Activated naive CD8-positive, alpha-beta T cell (primary cell): Measurements from ENCODE around the gene FRK.
"Not testable (repeated sequence)": the region's sequence is repeated elsewhere in the genome, so short reads cannot be mapped to it uniquely, and the experiment has no call there.

Experiments used
- H3K27ac Mint-ChIP-seq: one replicate; pipeline ENCODE4 v1.8.0; 2021; ENCODE audit warnings: mixed read lengths
- H3K27me3 Mint-ChIP-seq: one replicate; pipeline ENCODE4 v1.8.0; 2021; ENCODE audit warnings: mixed read lengths
- H3K36me3 Mint-ChIP-seq: one replicate; pipeline ENCODE4 v1.8.0; 2021; ENCODE audit warnings: mixed read lengths
- H3K4me1 Mint-ChIP-seq: one replicate; pipeline ENCODE4 v1.8.0; 2021; ENCODE audit warnings: low read depth, mixed read lengths
- H3K4me3 Mint-ChIP-seq: one replicate; pipeline ENCODE4 v1.8.0; 2021; ENCODE audit warnings: mild to moderate bottlenecking, mixed read lengths
- H3K9me3 Mint-ChIP-seq: one replicate; pipeline ENCODE4 v1.8.0; 2021; ENCODE audit warnings: low read depth, mixed read lengths

FRK gene

GRCh38 chr6:115976321-115976870, 84.3 kb downstream of the FRK start:
- H3K27ac Mint-ChIP-seq, result no peak overlapping the region
- H3K36me3 Mint-ChIP-seq, result no peaks in the 10 kb centered on the region
- H3K9me3 Mint-ChIP-seq, result no peaks in the 10 kb centered on the region
- no peaks in the 10 kb centered on the region for H3K27me3 Mint-ChIP-seq
- no peak overlapping the region for H3K4me3 Mint-ChIP-seq
- no peaks in the 10 kb centered on the region for H3K4me1 Mint-ChIP-seq

- H3K9me3 Mint-ChIP-seq, result no peaks in the 10 kb centered on the region
- H3K27me3 Mint-ChIP-seq, result no peaks in the 10 kb centered on the region
- no peaks in the 10 kb centered on the region for H3K4me1 Mint-ChIP-seq
- no peaks in the 10 kb centered on the region for H3K36me3 Mint-ChIP-seq
- no peak overlapping the region for H3K27ac Mint-ChIP-seq
- no peak overlapping the region for H3K4me3 Mint-ChIP-seq
Measured at GRCh38 chr6:115972679-115973078, 88.0 kb downstream of the FRK start.

DNA sequence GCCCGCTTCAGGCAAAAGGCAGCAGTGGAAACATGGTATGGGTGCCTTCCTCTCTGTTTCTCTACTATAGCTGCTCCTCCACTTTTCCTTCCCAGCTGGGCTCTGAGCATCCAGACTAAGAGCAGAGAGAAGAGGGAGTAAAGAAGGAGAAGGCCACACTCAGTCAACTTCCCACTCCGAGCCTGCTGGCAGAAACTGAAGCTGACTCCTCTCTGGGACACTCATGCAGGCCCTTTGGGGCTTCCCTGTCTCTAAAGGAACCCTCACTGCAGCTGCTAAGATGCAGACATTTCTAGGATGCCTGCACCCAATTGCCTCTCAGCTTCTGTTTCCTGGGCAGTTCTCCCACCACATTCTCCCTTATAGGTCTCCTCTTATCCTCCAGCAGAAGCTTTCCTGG, 88.9 kb downstream of the FRK start:
- Mint-ChIP-seq H3K4me3 (no peak overlapping the region), H3K9me3 (no peaks in the 10 kb centered on the region), H3K36me3 (no peaks in the 10 kb centered on the region), H3K27ac (no peak overlapping the region), H3K4me1 (no peaks in the 10 kb centered on the region), H3K27me3 (no peaks in the 10 kb centered on the region)

- H3K27ac Mint-ChIP-seq, result no peak overlapping the region
Measured at GRCh38 chr6:115969930-115970273, 90.8 kb downstream of the FRK start.

GRCh38 chr6:115969207-115969929, 91.3 kb downstream of the FRK start:
- Mint-ChIP-seq H3K36me3 (no peaks in the 10 kb centered on the region), H3K27ac (no peak overlapping the region), H3K9me3 (no peaks in the 10 kb centered on the region), H3K4me3 (no peak overlapping the region), H3K4me1 (no peaks in the 10 kb centered on the region), H3K27me3 (no peaks in the 10 kb centered on the region)

More at GRCh38 chr6:115969930-115970273, 90.8 kb downstream of the FRK start:
- no peaks in the 10 kb centered on the region for H3K36me3 Mint-ChIP-seq
- H3K4me1 Mint-ChIP-seq, result no peaks in the 10 kb centered on the region
- H3K4me3 Mint-ChIP-seq, result no peak overlapping the region
- H3K27me3 Mint-ChIP-seq, result no peaks in the 10 kb centered on the region
- H3K9me3 Mint-ChIP-seq, result no peaks in the 10 kb centered on the region

DNA sequence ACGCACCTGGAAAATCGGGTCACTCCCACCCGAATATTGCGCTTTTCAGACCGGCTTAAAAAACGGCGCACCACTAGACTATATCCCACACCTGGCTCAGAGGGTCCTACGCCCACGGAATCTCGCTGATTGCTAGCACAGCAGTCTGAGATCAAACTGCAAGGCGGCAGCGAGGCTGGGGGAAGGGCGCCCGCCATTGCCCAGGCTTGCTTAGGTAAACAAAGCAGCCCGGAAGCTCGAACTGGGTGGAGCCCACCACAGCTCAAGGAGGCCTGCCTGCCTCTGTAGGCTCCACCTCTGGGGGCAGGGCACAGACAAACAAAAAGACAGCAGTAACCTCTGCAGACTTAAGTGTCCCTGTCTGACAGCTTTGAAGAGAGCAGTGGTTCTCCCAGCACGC, 100.4 kb downstream of the FRK start:
- H3K27ac Mint-ChIP-seq, H3K4me3 Mint-ChIP-seq, H3K9me3 Mint-ChIP-seq, H3K4me1 Mint-ChIP-seq, H3K27me3 Mint-ChIP-seq, H3K36me3 Mint-ChIP-seq: not testable (repeated sequence)

- H3K27ac Mint-ChIP-seq, result no peak overlapping the region
- H3K27me3 Mint-ChIP-seq, result no peaks in the 10 kb centered on the region
- no peaks in the 10 kb centered on the region for H3K36me3 Mint-ChIP-seq
- H3K4me1 Mint-ChIP-seq, result no peaks in the 10 kb centered on the region
- no peak overlapping the region for H3K4me3 Mint-ChIP-seq
- H3K9me3 Mint-ChIP-seq, result no peaks in the 10 kb centered on the region
Measured at GRCh38 chr6:115958958-115959357, 101.7 kb downstream of the FRK start.

- Mint-ChIP-seq H3K27ac (no peak overlapping the region), H3K36me3 (no peaks in the 10 kb centered on the region), H3K27me3 (no peaks in the 10 kb centered on the region), H3K4me3 (no peak overlapping the region), H3K9me3 (no peaks in the 10 kb centered on the region), H3K4me1 (no peaks in the 10 kb centered on the region)
Measured at GRCh38 chr6:115954740-115955139, 106.0 kb downstream of the FRK start.

GRCh38 chr6:115948751-115949150, 111.9 kb downstream of the FRK start:
- Mint-ChIP-seq H3K27me3 (no peaks in the 10 kb centered on the region), H3K36me3 (no peaks in the 10 kb centered on the region), H3K4me3 (no peak overlapping the region), H3K4me1 (no peaks in the 10 kb centered on the region), H3K27ac (no peak overlapping the region), H3K9me3 (peaks cover 3% of the 10 kb centered on the region)

DNA sequence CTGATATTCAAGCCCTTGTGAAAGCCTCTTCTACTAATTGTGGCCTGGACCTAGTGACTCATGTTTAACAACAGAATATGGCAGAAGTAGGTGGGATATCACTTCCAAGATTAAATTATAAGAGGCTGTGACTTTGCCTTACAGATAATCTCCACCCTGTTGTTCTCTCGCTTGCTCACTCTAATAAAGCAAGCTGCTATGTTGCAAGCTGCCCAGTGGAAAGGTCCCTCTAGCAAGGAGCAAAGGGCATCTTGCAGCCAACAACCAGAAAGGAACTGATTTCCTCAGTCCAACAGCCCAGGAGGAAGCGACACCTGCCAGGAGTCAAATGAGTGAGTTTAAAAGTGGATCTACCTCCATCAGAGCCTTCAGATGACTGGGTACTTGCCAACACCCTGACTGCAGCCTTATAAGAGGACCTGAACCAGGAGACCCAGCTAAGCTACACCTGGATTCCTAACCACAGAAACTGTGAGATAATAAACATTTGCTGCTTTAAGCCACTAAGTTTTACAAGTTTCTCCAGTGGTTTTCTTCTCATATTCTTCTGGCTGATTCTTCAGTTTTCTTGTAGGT, 112.6 kb downstream of the FRK start:
- H3K9me3 Mint-ChIP-seq, result peaks cover 5% of the 10 kb centered on the region
- H3K4me3 Mint-ChIP-seq, result no peak overlapping the region
- H3K27me3 Mint-ChIP-seq, result no peaks in the 10 kb centered on the region
- H3K27ac Mint-ChIP-seq, result no peak overlapping the region
- no peaks in the 10 kb centered on the region for H3K4me1 Mint-ChIP-seq
- no peaks in the 10 kb centered on the region for H3K36me3 Mint-ChIP-seq

GRCh38 chr6:115945812-115946211, 114.9 kb downstream of the FRK start:
- peaks cover 5% of the 10 kb centered on the region for H3K9me3 Mint-ChIP-seq
- H3K27ac Mint-ChIP-seq, result no peak overlapping the region
- no peaks in the 10 kb centered on the region for H3K27me3 Mint-ChIP-seq
- no peak overlapping the region for H3K4me3 Mint-ChIP-seq
- H3K4me1 Mint-ChIP-seq, result no peaks in the 10 kb centered on the region
- no peaks in the 10 kb centered on the region for H3K36me3 Mint-ChIP-seq

DNA sequence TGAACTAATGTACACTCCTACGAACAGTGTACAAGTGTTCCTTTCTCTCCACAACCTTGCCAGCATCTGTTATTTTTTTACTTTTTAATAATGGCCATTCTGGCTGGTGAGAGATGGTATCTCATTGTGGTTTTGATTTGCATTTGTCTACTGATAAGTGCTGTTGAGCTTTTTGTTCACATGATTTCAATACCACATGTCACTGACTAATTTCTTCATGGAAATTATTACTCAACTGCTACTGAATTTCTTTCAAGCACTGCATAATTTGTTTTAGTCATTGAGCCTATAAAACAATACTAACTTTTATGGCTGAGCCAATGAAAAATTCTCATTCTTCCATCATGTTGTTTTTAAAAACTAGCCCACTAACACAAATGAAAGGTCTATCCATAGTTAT, 115.4 kb downstream of the FRK start:
- Mint-ChIP-seq H3K27me3 (no peaks in the 10 kb centered on the region), H3K27ac (no peak overlapping the region), H3K36me3 (no peaks in the 10 kb centered on the region), H3K9me3 (peaks cover 5% of the 10 kb centered on the region), H3K4me3 (no peak overlapping the region), H3K4me1 (no peaks in the 10 kb centered on the region)

DNA sequence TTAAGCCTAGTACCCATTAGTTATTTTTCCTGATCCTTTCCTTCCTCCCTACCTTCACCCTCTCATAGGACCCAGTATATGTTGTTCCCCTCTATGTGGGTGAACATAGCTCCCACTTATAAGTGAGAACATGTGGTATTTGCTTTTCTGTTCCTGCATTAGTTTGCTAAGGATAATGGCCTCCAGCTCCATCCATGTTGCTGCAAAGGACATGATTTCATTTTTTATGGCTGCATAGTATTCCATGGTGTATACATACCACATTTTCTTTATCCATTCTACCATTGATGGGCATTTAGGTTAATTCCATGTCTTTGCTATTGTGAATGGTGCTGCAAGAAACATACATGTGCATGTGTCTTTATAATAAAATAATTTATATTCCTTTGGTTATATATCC, 115.9 kb downstream of the FRK start:
- H3K36me3 Mint-ChIP-seq, H3K9me3 Mint-ChIP-seq, H3K27me3 Mint-ChIP-seq, H3K4me3 Mint-ChIP-seq, H3K4me1 Mint-ChIP-seq, H3K27ac Mint-ChIP-seq: not testable (repeated sequence)

GRCh38 chr6:115937502-115937901, 123.2 kb downstream of the FRK start:
- H3K9me3 Mint-ChIP-seq, H3K27me3 Mint-ChIP-seq, H3K4me1 Mint-ChIP-seq, H3K4me3 Mint-ChIP-seq, H3K27ac Mint-ChIP-seq, H3K36me3 Mint-ChIP-seq: not testable (repeated sequence)

- Mint-ChIP-seq H3K4me1 (no peaks in the 10 kb centered on the region), H3K4me3 (no peak overlapping the region), H3K9me3 (peaks cover 9% of the 10 kb centered on the region), H3K27me3 (peaks cover 1% of the 10 kb centered on the region), H3K27ac (no peak overlapping the region), H3K36me3 (no peaks in the 10 kb centered on the region)
Measured at GRCh38 chr6:115935361-115935760, 125.3 kb downstream of the FRK start.

DNA sequence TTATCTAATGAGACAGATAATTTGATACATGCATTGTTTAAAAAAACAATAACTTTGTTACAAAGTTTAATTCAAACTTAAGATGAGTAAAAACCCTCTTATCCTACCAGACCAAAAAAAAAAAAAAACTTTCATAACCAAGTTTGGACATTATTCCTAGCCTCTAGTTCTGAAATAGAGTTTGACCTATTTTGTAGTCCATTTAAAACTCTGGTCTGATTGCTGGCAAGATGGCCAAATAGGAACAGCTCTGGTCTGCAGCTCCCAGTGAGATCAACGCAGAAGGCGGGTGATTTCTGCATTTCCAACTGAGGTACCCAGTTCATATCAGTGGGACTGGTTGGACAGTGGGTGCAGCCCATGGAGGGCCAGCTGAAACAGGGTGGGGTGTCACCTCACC, 125.9 kb downstream of the FRK start:
- Mint-ChIP-seq H3K4me3 (no peak overlapping the region), H3K27me3 (peaks cover 1% of the 10 kb centered on the region), H3K4me1 (no peaks in the 10 kb centered on the region), H3K36me3 (no peaks in the 10 kb centered on the region), H3K27ac (no peak overlapping the region), H3K9me3 (peaks cover 8% of the 10 kb centered on the region)
